SH-SY5Y (cell line): ENCODE results near the gene POU2AF1.

Source experiments
- GATA2 ChIP-seq: IDR thresholded peaks from 2 replicates; pipeline ENCODE4 v1.6.1; 2011; ENCODE audit warnings: mild to moderate bottlenecking, low read depth, low read length
- GATA3 ChIP-seq: IDR thresholded peaks from 2 replicates; pipeline ENCODE4 v1.6.1; 2011; ENCODE audit warnings: low read depth, mild to moderate bottlenecking, low read length, moderate library complexity

DNA sequence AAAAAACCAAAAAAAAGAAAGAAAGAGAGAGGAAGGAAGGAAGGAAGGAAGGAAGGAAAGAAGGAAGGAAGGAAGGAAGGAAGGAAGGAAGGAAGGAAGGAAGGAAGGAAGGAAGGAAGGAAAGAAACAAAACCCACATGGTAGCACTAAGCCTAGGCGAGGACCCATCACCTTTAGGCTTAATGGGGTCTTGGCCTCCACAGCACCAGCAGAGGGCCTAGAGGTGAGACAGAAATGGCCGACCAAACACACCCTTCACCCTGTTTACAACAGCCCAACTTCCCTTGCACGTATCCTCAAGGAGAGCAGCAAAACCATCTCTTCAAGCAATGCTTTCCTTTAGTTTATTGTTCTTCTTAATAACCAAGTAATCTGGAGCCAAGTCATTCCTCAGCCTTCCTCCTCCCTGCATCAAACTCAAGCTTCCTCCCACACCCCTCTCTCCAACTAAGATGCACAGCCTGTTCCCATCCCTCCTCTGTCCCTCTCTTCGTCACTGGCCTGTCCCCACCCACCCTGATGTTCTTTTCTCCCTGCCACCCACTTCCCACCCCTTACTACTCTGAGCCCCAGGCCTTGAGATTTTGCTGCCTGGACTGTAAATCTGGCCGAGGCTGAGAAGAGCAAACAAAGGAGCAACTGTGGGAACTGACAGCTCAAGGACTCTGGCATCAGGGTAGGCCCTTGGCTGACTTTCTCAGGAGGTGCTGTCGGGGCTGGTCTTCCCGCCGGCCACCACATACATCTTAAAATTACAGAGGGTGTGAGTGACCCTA, 26.0 kb downstream of the POU2AF1 start:
- TF ChIP-seq GATA2 (no peak), GATA3 (no peak)
